GM21619 (cell line): Measurements from ENCODE around the gene SLFNL1.

Experiments
- ATAC-seq: cut with Tn5 transposase; IDR thresholded peaks from one replicate; pipeline ENCODE4 v1.9.1; 2021; ENCODE audit not compliant: unreplicated experiment

SLFNL1 gene

DNA sequence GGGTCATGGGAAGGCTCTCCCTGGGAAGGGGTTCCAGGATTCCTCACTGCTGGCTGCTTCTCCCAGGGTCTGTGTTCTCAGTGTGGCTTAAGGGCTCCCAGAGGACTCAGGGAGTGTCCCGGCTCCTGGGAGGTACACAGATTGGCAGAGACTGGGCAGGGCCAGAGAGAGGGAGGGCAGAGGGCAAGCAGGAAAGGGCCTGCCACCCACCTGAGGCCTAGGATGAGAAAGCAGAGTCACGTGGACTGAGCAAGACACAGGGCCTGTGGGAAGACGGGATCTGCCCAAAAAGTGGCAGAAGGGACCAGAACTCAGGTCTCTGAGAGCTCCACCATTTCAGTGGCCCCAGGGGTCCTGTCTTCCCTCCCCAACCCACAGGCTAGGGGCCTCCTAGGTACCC, 871 bp downstream of the SLFNL1 start:
- ATAC-seq = no peak

DNA sequence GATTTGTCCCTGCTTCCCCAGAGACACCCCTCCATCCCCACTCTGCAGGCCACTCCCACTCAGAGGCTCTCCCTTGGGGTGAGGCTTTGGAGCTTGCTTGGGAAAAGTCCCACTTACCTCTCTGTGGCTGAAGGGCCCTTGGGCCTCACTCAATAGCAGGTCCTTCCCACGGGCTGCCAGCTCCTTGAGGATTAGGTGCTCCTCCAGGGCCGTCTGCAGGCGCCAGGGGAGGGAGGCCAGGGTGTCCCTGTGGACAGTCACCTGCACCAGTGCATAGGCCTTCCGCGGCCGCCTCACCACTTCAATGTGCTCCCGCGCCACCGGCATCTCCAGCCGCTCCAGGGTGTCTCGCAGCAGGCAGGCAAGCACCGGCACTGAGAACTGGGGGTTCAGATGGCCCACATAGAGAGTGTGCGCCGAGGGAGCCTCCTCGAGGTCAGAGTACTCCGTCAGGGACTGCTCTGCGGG, 1.4 kb downstream of the SLFNL1 start:
- ATAC-seq = no peak

- ATAC-seq = no peak
Measured at GRCh38 chr1:41019353-41019745, 2.2 kb downstream of the SLFNL1 start.

DNA sequence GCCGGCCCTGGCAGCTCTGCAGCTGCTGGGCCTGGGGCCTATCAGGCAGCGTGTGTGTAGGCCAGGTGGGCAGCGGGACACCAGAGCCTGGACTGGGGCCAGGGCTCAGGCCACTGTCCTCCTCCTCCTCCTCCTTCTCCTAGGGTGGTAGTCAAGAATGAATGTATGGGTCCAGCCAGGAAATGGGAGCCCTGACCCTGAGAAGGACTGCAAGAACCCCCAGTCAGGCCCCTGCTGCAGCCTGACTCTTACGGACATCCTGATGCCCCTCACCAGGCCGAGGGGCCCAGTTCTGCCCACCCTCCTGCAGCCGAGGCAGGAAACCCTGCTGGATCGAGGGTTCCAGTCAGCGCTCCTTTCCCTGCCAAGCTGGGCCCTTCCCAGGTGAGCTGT, 3.5 kb downstream of the SLFNL1 start:
- no peak for ATAC-seq

DNA sequence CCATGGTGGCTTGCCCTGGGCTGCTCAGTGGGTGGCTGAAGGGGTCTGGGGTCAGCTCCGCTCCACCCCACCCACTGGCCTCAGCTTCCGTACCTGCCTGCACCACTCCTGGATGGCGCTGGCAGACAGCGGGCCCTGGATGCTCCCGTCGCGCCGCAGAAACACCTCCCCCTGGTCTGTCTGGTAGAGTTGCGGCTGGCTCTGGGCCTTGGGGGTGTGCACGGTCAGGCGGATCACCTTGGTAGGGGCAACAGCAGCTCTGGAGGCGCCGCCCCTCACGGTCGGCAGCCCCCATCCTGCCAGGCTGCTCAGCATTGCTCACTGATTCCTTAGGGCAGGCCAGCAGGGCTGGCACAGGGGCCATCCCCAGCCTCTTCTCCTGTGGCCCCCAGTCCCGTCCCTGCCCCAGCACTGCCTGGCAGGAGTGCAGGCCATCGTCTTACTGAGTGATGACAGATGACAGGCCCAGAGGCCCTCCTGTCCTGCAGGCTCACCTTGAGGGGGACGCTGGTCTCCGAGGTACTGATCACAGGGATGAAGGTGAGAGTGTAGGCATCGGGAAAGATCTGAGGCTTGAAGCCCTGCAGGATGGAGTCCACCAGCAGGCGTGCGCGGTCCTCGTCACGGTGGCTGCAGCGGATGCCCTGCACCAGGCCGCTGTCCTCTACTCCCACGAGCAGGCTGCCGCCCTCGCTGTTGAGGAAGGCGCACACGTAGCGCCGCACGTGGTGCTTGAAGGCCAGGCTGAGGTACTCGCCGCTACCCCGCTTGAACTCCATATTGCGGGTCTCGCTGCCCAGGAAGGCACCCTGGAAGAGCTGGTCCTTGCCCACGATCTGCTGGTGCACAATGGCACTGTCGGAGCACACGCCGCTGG, 4.1 kb downstream of the SLFNL1 start:
- ATAC-seq = no peak

GRCh38 chr1:41015897-41016470, 5.5 kb downstream of the SLFNL1 start:
- no peak for ATAC-seq

GRCh38 chr1:41015281-41015896, 6.1 kb downstream of the SLFNL1 start:
- ATAC-seq = no peak

DNA sequence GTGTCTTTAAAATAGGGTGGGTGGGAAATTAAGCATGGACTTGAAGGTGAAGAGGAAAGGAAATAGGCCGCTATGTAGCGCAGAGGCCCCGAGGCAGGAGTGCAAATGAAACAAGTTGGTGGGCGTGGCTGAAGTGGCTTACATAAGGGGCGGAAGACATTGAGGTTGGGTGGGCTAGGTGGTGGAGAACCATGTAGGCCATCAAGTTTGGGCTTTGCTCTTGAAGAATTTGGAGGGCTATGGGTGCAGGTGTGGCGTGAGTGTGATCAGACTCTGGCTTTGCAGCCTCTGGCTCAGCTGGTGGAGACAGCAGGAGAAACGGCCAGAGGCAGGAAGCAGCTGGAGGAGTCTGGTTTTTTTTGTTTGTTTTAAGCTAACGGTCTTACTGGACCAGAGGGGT, 6.7 kb downstream of the SLFNL1 start:
- no peak for ATAC-seq

DNA sequence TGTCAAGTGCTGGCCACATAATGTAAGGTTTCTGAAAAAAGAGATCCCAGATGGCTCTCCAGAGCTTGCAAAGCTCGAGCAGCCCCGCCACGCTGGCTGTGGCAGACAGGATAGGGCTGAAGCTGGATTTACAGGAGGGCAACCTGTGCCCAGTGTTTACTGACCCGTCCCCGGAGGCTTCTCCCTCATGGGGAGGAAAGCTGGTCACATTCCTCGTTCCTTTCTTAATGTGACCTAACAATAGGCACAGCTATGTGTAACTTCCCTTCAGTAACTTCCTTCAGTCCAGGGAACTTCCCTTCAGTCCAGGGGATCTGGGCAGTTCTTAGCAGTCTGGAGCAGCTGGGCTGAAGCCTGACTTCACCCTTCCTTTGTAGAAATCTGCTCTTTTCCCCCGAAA, 7.7 kb downstream of the SLFNL1 start:
- ATAC-seq = no peak

DNA sequence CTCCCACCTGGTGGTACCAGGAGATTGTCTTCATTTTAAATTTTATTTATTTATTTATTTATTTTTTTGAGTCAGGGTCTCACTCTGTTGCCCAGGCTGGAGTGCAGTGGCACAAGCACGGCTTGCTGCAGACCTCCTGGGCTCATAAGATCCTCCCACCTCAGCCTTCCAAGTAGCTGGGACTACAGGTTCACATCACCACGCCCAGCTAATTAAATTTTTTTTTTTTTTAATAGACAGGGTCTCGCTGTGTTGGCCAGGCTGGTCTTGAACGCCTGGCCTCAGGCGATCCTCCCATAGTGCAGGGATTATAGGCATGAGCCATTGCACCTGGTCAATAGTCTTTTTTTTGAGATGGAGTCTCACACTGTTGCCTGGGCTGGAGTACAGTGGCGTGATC, 8.5 kb downstream of the SLFNL1 start:
- no peak for ATAC-seq

DNA sequence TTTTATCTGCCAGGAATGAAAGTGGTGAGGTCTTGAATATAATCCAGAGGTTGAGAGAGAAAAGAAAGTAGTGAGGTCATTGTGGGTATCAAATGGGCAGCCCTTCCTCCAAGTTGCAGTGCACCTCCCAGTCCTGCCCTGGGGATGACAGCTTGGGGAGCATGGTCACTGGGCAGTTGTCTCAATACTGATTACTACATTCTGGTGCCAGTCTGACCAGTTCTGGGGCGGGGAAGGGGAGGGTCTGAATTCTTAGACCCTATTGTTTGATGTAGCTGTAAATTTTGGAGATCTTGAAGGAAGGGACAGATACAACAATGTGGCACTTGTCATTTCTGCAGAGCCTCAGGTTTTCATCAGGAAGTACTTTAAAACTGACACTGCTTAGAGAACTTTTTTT, 11.2 kb downstream of the SLFNL1 start:
- ATAC-seq = no peak

GRCh38 chr1:41009466-41009865, 12.1 kb downstream of the SLFNL1 start:
- no peak for ATAC-seq

- no peak for ATAC-seq
Measured at GRCh38 chr1:41006942-41007865, 14.3 kb downstream of the SLFNL1 start.

- no peak for ATAC-seq
Measured at GRCh38 chr1:41005876-41006275, 15.6 kb downstream of the SLFNL1 start.

DNA sequence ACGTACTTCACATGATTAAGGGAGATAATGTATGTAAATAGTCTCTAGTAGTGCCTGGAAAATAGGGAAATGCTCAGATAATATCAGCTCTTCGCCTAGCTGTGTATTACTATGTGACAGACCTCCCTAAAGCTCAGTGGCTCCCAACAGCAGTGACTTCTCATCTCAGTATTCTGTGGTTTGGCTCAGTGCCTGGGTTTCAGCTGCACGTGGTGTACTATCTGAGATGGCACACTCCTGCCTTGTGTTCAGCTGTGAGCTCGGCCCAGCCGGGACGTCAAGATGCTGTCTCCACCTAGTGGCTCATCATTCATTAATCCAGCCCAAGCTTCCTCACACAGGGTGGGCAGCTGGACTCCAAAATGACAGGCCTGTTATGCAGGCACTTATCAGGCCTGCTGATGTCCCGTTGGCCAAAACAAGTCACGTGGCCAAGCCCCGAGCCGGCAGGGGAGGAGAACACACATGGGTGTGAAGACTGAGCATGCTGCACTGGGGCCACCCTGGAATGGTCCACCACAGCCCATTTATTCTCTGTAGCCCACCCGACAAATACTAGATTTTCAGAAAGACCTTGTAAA, 17.8 kb downstream of the SLFNL1 start:
- peak; percentile 99 for ATAC-seq

DNA sequence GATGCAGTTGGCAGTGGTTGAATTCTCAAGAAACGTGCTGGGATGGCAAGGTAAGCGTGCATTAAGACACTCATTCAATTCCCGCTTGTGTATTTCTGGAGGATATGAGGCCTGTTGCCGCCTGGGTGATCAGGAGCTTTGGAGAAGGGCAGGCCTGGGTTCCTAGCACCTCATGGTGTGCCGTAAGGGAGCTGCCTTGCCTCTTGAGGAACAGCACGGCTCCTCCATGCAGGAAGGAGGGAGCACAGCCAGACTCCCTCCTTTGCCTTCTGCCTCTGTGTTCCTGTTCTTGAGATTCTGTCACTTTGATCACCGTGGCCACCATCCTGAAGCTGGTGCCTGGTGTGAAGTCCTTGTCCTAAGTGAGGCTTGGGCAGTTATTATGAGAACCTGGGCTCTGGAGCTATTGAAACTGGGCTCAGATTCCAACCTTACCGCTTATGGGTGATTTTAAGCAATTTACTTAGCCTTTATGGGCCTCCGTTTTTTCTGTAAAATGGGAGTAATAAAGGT, 18.3 kb downstream of the SLFNL1 start:
- no peak for ATAC-seq

- no peak for ATAC-seq
Measured at GRCh38 chr1:40998668-40999067, 22.9 kb downstream of the SLFNL1 start.

GRCh38 chr1:40997096-40997495, 24.4 kb downstream of the SLFNL1 start:
- no peak for ATAC-seq

DNA sequence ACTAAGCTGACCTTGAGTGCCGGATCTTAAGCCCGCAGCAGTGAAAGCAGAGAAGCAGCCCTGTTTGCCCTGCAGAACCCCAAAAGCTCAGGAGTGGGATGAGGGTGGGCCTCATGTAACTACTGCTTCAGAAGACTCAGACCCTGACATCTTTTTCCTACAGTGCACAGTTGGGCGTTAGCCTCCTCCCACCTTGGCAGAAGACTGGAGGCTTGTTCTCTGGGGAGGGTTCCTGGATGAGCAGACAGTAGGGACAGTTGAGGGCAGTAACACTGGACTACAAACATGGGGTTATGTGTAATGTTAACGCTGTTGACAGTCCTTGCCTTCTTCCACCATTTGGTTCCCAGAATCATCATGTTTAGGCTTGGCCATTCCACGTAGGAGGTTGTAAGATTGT, 32.5 kb downstream of the SLFNL1 start:
- no peak for ATAC-seq

DNA sequence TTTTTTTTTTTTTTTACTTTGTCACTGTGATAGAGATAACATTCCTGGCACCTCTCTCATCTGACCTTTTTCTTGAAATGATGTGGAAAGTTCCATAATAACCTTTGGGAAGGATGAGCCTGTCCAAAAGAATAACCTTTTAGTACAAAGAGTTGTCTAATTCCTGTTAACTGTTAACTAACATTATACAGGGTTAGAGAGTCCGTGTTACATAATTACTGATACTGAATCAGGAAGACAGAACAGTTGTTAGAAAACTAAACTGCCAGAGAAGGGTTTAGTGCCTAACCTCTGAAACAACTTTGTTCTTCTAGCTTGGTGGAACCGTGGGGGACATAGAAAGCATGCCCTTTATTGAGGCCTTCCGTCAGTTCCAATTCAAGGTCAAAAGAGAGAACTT, 33.2 kb downstream of the SLFNL1 start:
- no peak for ATAC-seq
